ENCODE data around the gene SNX1. TPM values are rescaled to one million over a fixed set of nuclear protein-coding genes. Genes with fewer than 3 reads are reported as not detected.

Gene SNX1
- total and polyA plus RNA-seq, 2 of the 13 experiments (the other 11 are each of a cell fraction or from before 2014, with no cell fraction given), result 29.3 to 60.1 TPM

GRCh38 chr15:64185146-64185911, 89.5 kb downstream of the SNX1 start:
- CTCF ChIA-PET (ENCODE audit: low intra/inter-chr PET ratio, low total read pairs), result no interaction called here

GRCh38 chr15:64187396-64188191, 91.8 kb downstream of the SNX1 start:
- ChIA-PET POLR2A (no interaction called here), CTCF (ENCODE audit: low intra/inter-chr PET ratio, low total read pairs) (no interaction called here)
- no peaks in the 10 kb centered on the region for H3K27me3 ChIP-seq (ENCODE audit: control insufficient read depth in 1 of 2, insufficient read depth in 2 of 2, low read length in 2 of 2)
- in situ Hi-C loops (cut with HindIII; ENCODE audit: extremely low pct_ligation_motif_present, low pct_unique_long_range_greater_than_20kb), result no loop called here
- H3K36me3 ChIP-seq (replicated peaks in 1 of 2; ENCODE audit: control insufficient read depth in 1 of 2, insufficient read depth in 2 of 2, low read length in 2 of 2), result peaks cover 1 to 8% of the 10 kb centered on the region in 2 experiments; a peak in 3 of 5 replicates
- TF ChIP-seq RBM39 (IDR thresholded peaks at IDR 0.05; ENCODE audit: low read depth, low read length, poor library complexity, severe bottlenecking) (no peak), SRF (IDR thresholded peaks at IDR 0.05; ENCODE audit: low read depth, low read length) (no peak), HOXD1 (CRISPR knock-in tag; IDR thresholded peaks at IDR 0.05) (no peak), ZNF329 (CRISPR knock-in tag; IDR thresholded peaks at IDR 0.05; ENCODE audit: low read depth) (no peak), MEIS2 (CRISPR knock-in tag; IDR thresholded peaks at IDR 0.05) (no peak), MLX (CRISPR knock-in tag; IDR thresholded peaks at IDR 0.05) (no peak), TBX2 (CRISPR knock-in tag; IDR thresholded peaks at IDR 0.05; ENCODE audit: borderline replicate concordance) (no peak), NR2F2 (IDR thresholded peaks at IDR 0.05; ENCODE audit: borderline replicate concordance, low read depth) (no peak), PCBP1 (IDR thresholded peaks at IDR 0.05; ENCODE audit: borderline replicate concordance, low read depth, low read length) (no peak), PRMT3 (CRISPR knock-in tag; IDR thresholded peaks at IDR 0.05; ENCODE audit: borderline replicate concordance, low read depth) (no peak), NCOA5 (CRISPR knock-in tag; IDR thresholded peaks at IDR 0.05) (no peak), TOE1 (CRISPR knock-in tag; IDR thresholded peaks at IDR 0.05) (no peak), MXD4 (CRISPR knock-in tag; IDR thresholded peaks at IDR 0.05) (no peak), RBFOX2 (IDR thresholded peaks at IDR 0.05; ENCODE audit: low read depth, low read length) (no peak)
- TF ChIP-seq, protein P1, sequence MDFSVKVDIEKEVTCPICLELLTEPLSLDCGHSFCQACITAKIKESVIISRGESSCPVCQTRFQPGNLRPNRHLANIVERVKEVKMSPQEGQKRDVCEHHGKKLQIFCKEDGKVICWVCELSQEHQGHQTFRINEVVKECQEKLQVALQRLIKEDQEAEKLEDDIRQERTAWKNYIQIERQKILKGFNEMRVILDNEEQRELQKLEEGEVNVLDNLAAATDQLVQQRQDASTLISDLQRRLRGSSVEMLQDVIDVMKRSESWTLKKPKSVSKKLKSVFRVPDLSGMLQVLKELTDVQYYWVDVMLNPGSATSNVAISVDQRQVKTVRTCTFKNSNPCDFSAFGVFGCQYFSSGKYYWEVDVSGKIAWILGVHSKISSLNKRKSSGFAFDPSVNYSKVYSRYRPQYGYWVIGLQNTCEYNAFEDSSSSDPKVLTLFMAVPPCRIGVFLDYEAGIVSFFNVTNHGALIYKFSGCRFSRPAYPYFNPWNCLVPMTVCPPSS (IDR thresholded peaks at IDR 0.05), result no peak
- DNase-seq (ENCODE audit: low spot score) (no peak), ATAC-seq (no peak), FAIRE-seq (no peak)
- no peak overlapping the region for H3K4me3 ChIP-seq (replicated peaks in 1 of 3; ENCODE audit: insufficient read depth in 1 of 3, low read depth in 2 of 3, low read length in 3 of 3)
- no peaks in the 10 kb centered on the region for H3K4me1 ChIP-seq (ENCODE audit: insufficient read depth, low read length)
- H3K9me3 ChIP-seq (ENCODE audit: low read length), result no peaks in the 10 kb centered on the region
- WGBS (ENCODE audit: low lambda C conversion rate), result 96% methylated on average over 2 of the region's 2 CpGs
- H3K27ac ChIP-seq (ENCODE audit: extremely low read length, insufficient read depth, low read length), result no peak overlapping the region
- H3K9ac ChIP-seq (ENCODE audit: insufficient read depth, low read depth, low read length), result no peak overlapping the region
- intact Hi-C loops (cut with micrococcal nuclease; ENCODE audit: unreplicated experiment), result no loop called here
- H3K79me2 ChIP-seq (ENCODE audit: insufficient read depth, low read length), result no peaks in the 10 kb centered on the region
- no peak overlapping the region for H3K4me2 ChIP-seq (ENCODE audit: low read depth, low read length)
- no peak overlapping the region for H2AFZ ChIP-seq (ENCODE audit: low read length)
- no peaks in the 10 kb centered on the region for H4K20me1 ChIP-seq (ENCODE audit: insufficient read depth, low read length)
- BruUV-seq (replicated peaks), result no TSS peak

More at GRCh38 chr15:64185146-64185911, 89.5 kb downstream of the SNX1 start:
- Histone ChIP-seq H3K79me2 (ENCODE audit: insufficient read depth, low read length) (no peaks in the 10 kb centered on the region), H2AFZ (ENCODE audit: low read length) (no peak overlapping the region), H3K27ac (ENCODE audit: extremely low read length, insufficient read depth, low read length) (no peak overlapping the region), H3K4me1 (ENCODE audit: insufficient read depth, low read length) (no peaks in the 10 kb centered on the region), H4K20me1 (ENCODE audit: insufficient read depth, low read length) (no peaks in the 10 kb centered on the region), H3K4me3 (replicated peaks in 1 of 3; ENCODE audit: insufficient read depth in 1 of 3, low read depth in 2 of 3, low read length in 3 of 3) (no peak overlapping the region), H3K9me3 (ENCODE audit: low read length) (no peaks in the 10 kb centered on the region), H3K36me3 (replicated peaks in 1 of 2; ENCODE audit: control insufficient read depth in 1 of 2, insufficient read depth in 2 of 2, low read length in 2 of 2) (peaks cover 2 to 7% of the 10 kb centered on the region in 2 experiments; a peak in 2 of 5 replicates), H3K27me3 (ENCODE audit: control insufficient read depth in 1 of 2, insufficient read depth in 2 of 2, low read length in 2 of 2) (no peaks in the 10 kb centered on the region), H3K9ac (ENCODE audit: insufficient read depth, low read depth, low read length) (no peak overlapping the region), H3K4me2 (ENCODE audit: low read depth, low read length) (no peak overlapping the region)
- TF ChIP-seq ZNF225 (CRISPR knock-in tag; IDR thresholded peaks at IDR 0.05), result no peak
- TF ChIP-seq, protein P2, sequence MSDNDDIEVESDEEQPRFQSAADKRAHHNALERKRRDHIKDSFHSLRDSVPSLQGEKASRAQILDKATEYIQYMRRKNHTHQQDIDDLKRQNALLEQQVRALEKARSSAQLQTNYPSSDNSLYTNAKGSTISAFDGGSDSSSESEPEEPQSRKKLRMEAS (IDR thresholded peaks at IDR 0.05), result no peak
- in situ Hi-C loops (cut with HindIII; ENCODE audit: extremely low pct_ligation_motif_present, low pct_unique_long_range_greater_than_20kb), result no loop called here
- no TSS peak for BruUV-seq (replicated peaks)
- WGBS (ENCODE audit: low lambda C conversion rate), result 95% methylated on average over 9 of the region's 9 CpGs
- DNase-seq (ENCODE audit: low spot score) (no peak), FAIRE-seq (no peak), ATAC-seq (no peak)
- POLR2A ChIA-PET, result no interaction called here
- intact Hi-C loops (cut with micrococcal nuclease; ENCODE audit: unreplicated experiment), result no loop called here

Data from HepG2 (cell line).